Keratinocyte (primary cell): ENCODE measurements around the gene SACS. TPM values are rescaled to one million over a fixed set of nuclear protein-coding genes. Genes with fewer than 3 reads are reported as not detected.
A peak's percentile ranks its signal among the peaks of the same experiment; 100 is the strongest.

Experiments
- DNase-seq: peaks from one replicate; pipeline ENCODE4 v3.0.0-alpha.2; 2011; ENCODE audit warnings: low read depth, missing footprints, low spot score
- FAIRE-seq: peaks from 2 replicates; lab custom pipeline; 2011; peaks lifted over from hg19 to GRCh38; lab: Jason Lieb, UNC
- H2AFZ ChIP-seq: 2 replicates; pipeline ENCODE4 v1.6.0; 2012; ENCODE audit warnings: low read length, control low read depth, inconsistent platforms; ENCODE audit not compliant: control insufficient read depth
- H3K27ac ChIP-seq: 2 replicates; pipeline ENCODE4 v1.5.1; 2011; ENCODE audit warnings: low read length; ENCODE audit not compliant: control insufficient read depth, insufficient read depth
- H3K27me3 ChIP-seq: 3 replicates; pipeline ENCODE4 v1.6.0; 2011; ENCODE audit warnings: low read length; ENCODE audit not compliant: control insufficient read depth, insufficient read depth; ENCODE audit errors: extremely low read depth
- H3K36me3 ChIP-seq, 2 experiments: 2 replicates in 1 of 2; 3 replicates in 1 of 2; pipeline ENCODE4 v1.5.1; 2011; ENCODE audit warnings: low read length in 2 of 2, mild to moderate bottlenecking in 1 of 2; ENCODE audit not compliant: control insufficient read depth in 2 of 2, insufficient read depth in 2 of 2; ENCODE audit errors: extremely low read depth in 1 of 2
- H3K4me1 ChIP-seq: 3 replicates; pipeline ENCODE4 v1.5.1; 2011; ENCODE audit warnings: low read length; ENCODE audit not compliant: control insufficient read depth, insufficient read depth; ENCODE audit errors: extremely low read depth
- H3K4me2 ChIP-seq: 3 replicates; pipeline ENCODE4 v1.6.0; 2011; ENCODE audit warnings: low read depth, low read length; ENCODE audit not compliant: control insufficient read depth, insufficient read depth; ENCODE audit errors: extremely low read depth
- H3K4me3 ChIP-seq, 3 experiments: fragments of 200-600 bp in 1 of 3; sonication (generic) in 1 of 3; 2 replicates in 2 of 3; 3 replicates in 1 of 3; pipeline ENCODE4 v1.5.1; 2011 to 2016; ENCODE audit warnings: low read length in 3 of 3, mild to moderate bottlenecking in 3 of 3, control low read depth in 2 of 3, inconsistent platforms in 1 of 3, low read depth in 1 of 3, mixed read lengths in 1 of 3, mixed run types in 1 of 3, moderate library complexity in 1 of 3; ENCODE audit not compliant: control insufficient read depth in 2 of 3, insufficient read depth in 2 of 3; ENCODE audit errors: extremely low read depth in 1 of 3
- H3K79me2 ChIP-seq: 2 replicates; pipeline ENCODE4 v1.6.0; 2012; ENCODE audit warnings: low read length; ENCODE audit not compliant: control insufficient read depth, insufficient read depth
- H3K9ac ChIP-seq: 3 replicates; pipeline ENCODE4 v1.6.0; 2011; ENCODE audit warnings: low read length; ENCODE audit not compliant: control insufficient read depth, insufficient read depth; ENCODE audit errors: extremely low read depth
- H3K9me1 ChIP-seq: 3 replicates; pipeline ENCODE4 v1.6.0; 2011; ENCODE audit warnings: low read length; ENCODE audit not compliant: control insufficient read depth, insufficient read depth; ENCODE audit errors: extremely low read depth
- H3K9me3 ChIP-seq: 2 replicates; pipeline ENCODE4 v1.5.1; 2012; ENCODE audit warnings: low read depth, low read length; ENCODE audit not compliant: control insufficient read depth
- H4K20me1 ChIP-seq: 3 replicates; pipeline ENCODE4 v1.6.0; 2011; ENCODE audit warnings: low read length; ENCODE audit not compliant: control insufficient read depth, insufficient read depth; ENCODE audit errors: extremely low read depth
- EZH2 ChIP-seq: IDR thresholded peaks from one replicate; pipeline ENCODE4 v1.6.1; 2012; ENCODE audit warnings: inconsistent platforms, mild to moderate bottlenecking, low read length, moderate library complexity
- dilution Hi-C: fragments of 300-500 bp; cut with MboI; formaldehyde crosslinking; loops from one replicate; pipeline ENCODE4 v1.7.0; 2020; ENCODE audit warnings: low sequenced_read_pairs; ENCODE audit not compliant: extremely low pct_ligation_motif_present
- polyA plus RNA-seq, 5 experiments: library from polyadenylated mRNA; depleted of rRNA in 3 of 5; stranded (reverse) in 3 of 5; stranded (forward) in 1 of 5; unstranded in 1 of 5; fragments of >200 nt; gene quantifications; 1 replicate in 1 of 5; 2 replicates in 3 of 5; 3 replicates in 1 of 5; pipeline versions ENCODE4 v1.2.1 to v1.2.3, GENCODE V29; 2011 to 2012; ENCODE audit warnings: missing spikeins in 2 of 5, low read depth in 1 of 5, low replicate concordance in 1 of 5
- TF ChIP-seq, protein P1 (sequence below), 3 experiments: IDR thresholded peaks in 1 of 3; conservative IDR thresholded peaks in 1 of 3; optimal IDR thresholded peaks in 1 of 3; 2 replicates in 2 of 3; 3 replicates in 1 of 3; pipeline versions ENCODE3 to v1.5.1; 2011; ENCODE audit warnings: low read length in 3 of 3, mild to moderate bottlenecking in 3 of 3, moderate library complexity in 2 of 3, control low read depth in 1 of 3, inconsistent platforms in 1 of 3; ENCODE audit not compliant: insufficient read depth in 2 of 3; ENCODE audit errors: extremely low read depth in 1 of 3

The SACS gene
- polyA plus RNA-seq, 1 donor (not counting 4 experiments of a cell fraction or from before 2014, with no cell fraction given), result 13.5 TPM

DNA sequence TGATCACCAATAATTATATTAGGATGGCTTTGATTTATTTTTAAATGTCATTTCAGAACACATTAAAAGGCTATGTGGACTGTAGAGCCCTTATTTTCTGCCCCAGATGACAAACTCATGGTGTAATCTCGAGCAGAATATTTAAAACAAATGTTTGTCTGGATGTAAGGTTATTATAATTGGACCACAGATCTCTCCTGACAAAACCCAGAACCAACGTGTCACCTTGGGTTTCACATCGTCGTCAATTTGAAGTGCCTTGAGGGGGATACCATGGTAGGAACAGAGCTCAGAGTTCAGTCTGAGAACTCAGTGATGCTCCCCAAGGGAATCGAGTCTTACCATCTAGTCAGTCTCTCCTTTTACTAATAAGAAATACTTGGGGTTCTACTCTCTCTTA, 2.8 kb downstream of the SACS start:
- Histone ChIP-seq H3K4me3 (no peak overlapping the region), H3K27me3 (peaks cover 9% of the 10 kb centered on the region), H3K4me2 (no peak overlapping the region), H3K27ac (no peak overlapping the region), H3K9me3 (no peaks in the 10 kb centered on the region), H4K20me1 (no peaks in the 10 kb centered on the region), H3K4me1 (peaks cover 16% of the 10 kb centered on the region), H3K36me3 (no peaks in the 10 kb centered on the region), H3K9me1 (no peaks in the 10 kb centered on the region), H3K9ac (no peak overlapping the region), H3K79me2 (no peaks in the 10 kb centered on the region), H2AFZ (no peak overlapping the region)
- no peak for TF ChIP-seq EZH2
- TF ChIP-seq, protein P1, sequence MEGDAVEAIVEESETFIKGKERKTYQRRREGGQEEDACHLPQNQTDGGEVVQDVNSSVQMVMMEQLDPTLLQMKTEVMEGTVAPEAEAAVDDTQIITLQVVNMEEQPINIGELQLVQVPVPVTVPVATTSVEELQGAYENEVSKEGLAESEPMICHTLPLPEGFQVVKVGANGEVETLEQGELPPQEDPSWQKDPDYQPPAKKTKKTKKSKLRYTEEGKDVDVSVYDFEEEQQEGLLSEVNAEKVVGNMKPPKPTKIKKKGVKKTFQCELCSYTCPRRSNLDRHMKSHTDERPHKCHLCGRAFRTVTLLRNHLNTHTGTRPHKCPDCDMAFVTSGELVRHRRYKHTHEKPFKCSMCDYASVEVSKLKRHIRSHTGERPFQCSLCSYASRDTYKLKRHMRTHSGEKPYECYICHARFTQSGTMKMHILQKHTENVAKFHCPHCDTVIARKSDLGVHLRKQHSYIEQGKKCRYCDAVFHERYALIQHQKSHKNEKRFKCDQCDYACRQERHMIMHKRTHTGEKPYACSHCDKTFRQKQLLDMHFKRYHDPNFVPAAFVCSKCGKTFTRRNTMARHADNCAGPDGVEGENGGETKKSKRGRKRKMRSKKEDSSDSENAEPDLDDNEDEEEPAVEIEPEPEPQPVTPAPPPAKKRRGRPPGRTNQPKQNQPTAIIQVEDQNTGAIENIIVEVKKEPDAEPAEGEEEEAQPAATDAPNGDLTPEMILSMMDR (optimal IDR thresholded peaks at IDR 0.05 in 1 of 3, IDR thresholded peaks at IDR 0.05 in 1 of 3, conservative IDR thresholded peaks at IDR 0.05 in 1 of 3; ENCODE audit: extremely low read depth in 1 of 3, insufficient read depth in 2 of 3, low read length in 3 of 3), result no peak
- no peak for FAIRE-seq
- DNase-seq, result no peak
- dilution Hi-C loops, result no loop called here

DNA sequence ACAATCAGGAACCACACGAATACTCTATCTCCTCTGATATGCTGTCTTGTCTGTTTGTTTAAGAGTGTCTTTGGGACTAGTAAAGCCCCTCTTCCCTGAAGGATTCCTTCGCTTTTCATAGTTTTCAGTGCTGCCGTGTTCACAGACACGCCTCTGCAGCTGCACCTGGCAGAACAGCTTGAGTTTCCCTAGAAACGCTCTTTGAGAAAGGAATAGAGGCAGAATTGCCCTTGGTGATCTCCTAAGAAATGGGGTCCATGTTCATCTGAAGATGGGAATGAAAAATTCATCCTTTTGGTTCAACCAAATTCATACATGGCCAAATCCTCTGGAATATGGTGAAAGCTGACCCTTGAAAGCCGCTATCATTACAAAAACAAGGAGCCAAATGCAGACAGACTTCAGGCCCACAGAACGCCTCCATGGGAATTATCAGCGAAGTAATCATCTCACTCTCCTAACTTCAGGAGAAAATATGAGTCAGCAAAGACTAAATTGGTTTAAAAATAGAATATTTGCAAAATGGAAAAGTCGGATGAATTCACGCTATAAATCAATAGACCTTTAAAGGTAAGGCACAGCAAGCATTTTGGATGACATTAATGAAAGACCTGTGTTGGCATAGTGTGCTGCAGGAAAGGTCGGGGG, 5.5 kb downstream of the SACS start:
- no peak for DNase-seq
- peak; percentile 34 for FAIRE-seq
- H3K9me1 ChIP-seq, result no peaks in the 10 kb centered on the region
- H4K20me1 ChIP-seq, result no peaks in the 10 kb centered on the region
- peak overlapping the region; percentile 88 for H2AFZ ChIP-seq
- peaks cover 16% of the 10 kb centered on the region for H3K4me1 ChIP-seq
- dilution Hi-C loops, result no loop called here
- H3K79me2 ChIP-seq, result no peaks in the 10 kb centered on the region
- no peak overlapping the region for H3K27ac ChIP-seq
- H3K9me3 ChIP-seq, result no peaks in the 10 kb centered on the region
- TF ChIP-seq EZH2, result no peak
- TF ChIP-seq, protein P1 (optimal IDR thresholded peaks at IDR 0.05 in 1 of 3, IDR thresholded peaks at IDR 0.05 in 1 of 3, conservative IDR thresholded peaks at IDR 0.05 in 1 of 3; ENCODE audit: extremely low read depth in 1 of 3, insufficient read depth in 2 of 3, low read length in 3 of 3), result no peak
- H3K27me3 ChIP-seq, result no peaks in the 10 kb centered on the region
- H3K9ac ChIP-seq, result no peak overlapping the region
- no peaks in the 10 kb centered on the region for H3K36me3 ChIP-seq
- H3K4me3 ChIP-seq, result no peak overlapping the region
- peak overlapping the region; percentile 59 for H3K4me2 ChIP-seq
